Stimulated activated CD4-positive, alpha-beta T cell treated with anti-CD3 and anti-CD28 coated beads, Interleukin-15, amount 100 ng/mL, for 1 hour (primary cell): Measurements from ENCODE around the gene NUDT1.

Experiments
- DNase-seq, 2 donors: peaks; one replicate each; pipeline ENCODE4 v3.0.0-alpha.2; 2020; ENCODE audit warnings: low read depth in 1 of 2, low spot score in 1 of 2

NUDT1 gene

DNA sequence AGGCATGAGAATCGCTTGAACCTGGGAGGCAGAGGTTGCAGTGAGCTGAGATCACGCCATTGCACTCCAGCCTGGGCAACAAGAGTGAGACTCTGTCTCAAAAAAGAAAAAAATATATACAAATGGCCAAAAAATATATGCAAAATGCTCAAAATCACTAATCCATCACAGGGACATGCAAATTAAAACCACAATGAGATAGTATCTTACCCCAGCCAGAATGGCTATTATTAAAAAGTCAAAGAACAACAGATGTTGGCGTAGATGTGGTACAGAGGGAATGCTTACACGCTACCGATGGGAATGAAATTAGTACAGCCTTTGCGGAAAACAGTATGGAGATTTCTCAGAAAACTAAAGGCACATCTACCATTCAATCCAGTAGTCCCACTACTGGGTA, 54.8 kb downstream of the NUDT1 start:
- DNase-seq: no peak

DNA sequence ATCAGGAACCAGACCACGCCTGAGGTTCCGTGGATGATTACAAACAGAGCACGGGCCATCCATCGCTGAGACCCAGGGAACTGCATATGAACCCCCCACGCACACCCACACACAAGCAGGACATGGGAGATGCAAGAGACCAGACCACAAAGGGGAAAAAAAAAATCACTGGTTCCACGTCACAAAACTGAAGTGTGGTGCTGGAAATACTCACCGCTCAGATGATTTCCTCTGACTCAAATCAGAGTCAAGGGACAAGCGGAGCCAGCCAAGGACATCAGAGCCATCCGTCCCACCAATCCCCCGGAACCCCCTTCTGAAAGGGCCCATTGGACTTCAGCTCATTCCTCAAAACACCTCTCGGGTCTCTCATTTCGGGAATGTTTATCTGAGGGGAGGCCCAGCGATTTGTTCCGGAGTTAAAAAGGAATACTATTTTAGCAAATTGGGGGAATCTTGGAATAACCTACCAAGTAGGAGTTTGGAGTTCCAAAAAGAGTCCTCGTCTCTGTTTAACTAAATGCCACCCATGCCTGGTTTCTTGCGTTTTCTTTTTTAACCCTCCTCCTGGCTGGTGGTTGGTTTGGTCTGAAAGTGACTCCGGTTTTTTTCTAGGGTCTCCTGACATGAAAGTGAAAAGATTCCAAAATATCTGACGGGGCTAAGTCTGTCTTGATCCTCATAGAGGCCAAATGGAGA, 57.3 kb downstream of the NUDT1 start:
- no peak for DNase-seq

GRCh38 chr7:2299870-2300512, 58.0 kb downstream of the NUDT1 start:
- DNase-seq: no peak
